ENCODE measurements around the gene NCKAP1.
A peak's percentile ranks its signal among the peaks of the same experiment; 100 is the strongest.
"Not testable (repeated sequence)": the region's sequence is repeated elsewhere in the genome, so short reads cannot be mapped to it uniquely, and the experiment has no call there.

The NCKAP1 gene

DNA sequence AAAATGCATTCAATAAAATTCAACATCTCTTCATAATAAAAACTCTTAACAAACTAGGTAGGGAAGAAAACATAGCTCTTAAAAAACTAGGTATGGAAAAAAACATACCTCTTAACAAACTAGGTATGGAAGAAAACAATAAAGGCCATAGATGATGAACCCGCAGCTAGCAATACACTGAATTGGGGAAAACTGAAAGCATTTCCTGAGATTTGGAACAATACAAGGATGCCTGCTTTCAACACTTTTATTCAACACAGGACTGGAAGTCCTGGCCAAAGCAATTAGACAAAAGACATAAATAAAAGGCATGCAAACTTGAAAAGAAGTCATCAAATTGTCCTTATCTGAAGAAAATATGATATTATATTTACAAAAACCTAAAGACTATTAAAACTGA, 67.8 kb downstream of the NCKAP1 start:
- no peak for DNase-seq
- intact Hi-C loops (cut with DNase I) = loop anchor here (10.0 kb wide), 1 partner anchor 206 kb away; no protein-coding TSS in a partner anchor

DNA sequence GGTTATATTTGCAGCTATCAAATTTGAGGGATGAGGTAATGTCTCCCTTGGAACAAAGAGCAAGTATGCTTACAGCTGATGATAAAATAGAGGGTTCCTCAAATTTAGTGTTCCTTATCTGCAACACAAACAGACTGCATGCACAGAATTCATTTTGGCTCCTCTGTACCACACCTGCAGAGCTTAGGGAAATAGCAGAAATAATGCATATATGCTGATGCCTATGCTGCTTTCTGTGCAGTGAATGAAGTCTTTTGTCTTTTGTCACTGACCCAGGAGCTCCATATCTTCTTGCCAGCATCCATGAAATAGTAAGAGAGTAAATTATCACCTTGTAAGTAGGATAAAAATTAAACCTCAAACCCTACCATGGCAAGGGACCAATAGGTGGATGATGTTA, 69.8 kb downstream of the NCKAP1 start:
- no peak for DNase-seq
- intact Hi-C loops (cut with DNase I) = no loop called here

- DNase-seq; intact Hi-C loops (cut with DNase I): not testable (repeated sequence)
These were observed 71.9 kb downstream of the NCKAP1 start for GRCh38 chr2:182966356-182966755.

DNA sequence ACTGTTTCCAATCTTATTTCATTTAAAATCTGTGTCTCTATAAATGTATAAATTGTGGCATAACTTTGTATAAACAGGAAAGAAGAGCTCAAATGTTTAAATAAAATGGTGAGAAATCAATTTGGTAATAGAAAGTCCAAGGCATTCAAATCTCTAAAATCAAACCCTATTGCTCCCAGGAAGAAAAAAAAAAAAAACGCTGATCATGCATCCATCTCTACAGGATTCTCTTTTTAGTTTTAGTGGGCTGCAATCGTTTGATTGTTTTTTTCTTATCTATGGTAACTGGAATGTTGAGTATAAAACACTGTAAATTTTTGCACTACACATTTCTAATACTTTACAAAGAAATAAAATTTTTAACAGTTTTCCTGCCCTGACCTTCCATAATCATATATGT, 75.6 kb downstream of the NCKAP1 start:
- DNase-seq = no peak
- intact Hi-C loops (cut with DNase I) = no loop called here

GRCh38 chr2:182960869-182961268, 77.4 kb downstream of the NCKAP1 start:
- intact Hi-C loops (cut with DNase I); DNase-seq: not testable (repeated sequence)

GRCh38 chr2:182954789-182955188, 83.5 kb downstream of the NCKAP1 start:
- intact Hi-C loops (cut with DNase I) = no loop called here
- no peak for DNase-seq

DNA sequence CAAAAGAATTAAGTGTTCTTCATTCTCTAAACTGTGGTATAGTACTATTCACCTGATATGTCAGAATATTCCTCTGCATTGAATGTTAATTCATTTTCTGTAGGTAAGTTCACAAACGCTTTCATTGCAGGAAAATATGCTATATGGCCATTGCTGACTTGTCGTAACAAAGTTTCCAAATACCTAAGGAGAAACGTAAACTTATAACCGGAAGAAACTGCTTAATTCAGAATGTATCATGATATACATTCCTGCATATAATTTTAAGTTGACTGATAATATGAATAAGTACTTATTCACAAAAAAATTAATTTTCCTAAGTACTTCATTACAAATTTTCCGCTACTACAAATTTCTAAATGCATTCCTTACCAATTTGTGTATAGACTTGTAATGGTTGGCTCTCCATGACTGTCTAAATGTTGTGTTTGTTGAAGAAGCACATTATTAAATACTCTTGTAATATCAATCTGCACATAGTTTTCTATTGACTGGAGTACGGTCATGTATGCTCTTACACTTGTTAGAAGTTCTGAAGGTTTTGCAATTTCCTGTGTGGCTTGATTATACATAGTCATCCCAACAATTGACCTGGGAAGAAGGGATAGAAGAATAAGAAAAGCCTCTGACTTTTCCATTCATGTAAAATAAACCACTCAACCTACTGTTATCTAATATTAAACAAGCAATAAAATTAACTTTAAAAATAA, 85.4 kb downstream of the NCKAP1 start:
- intact Hi-C loops (cut with DNase I) = no loop called here
- DNase-seq = no peak

GRCh38 chr2:182951948-182952663, 86.2 kb downstream of the NCKAP1 start:
- intact Hi-C loops (cut with DNase I) = no loop called here
- DNase-seq = no peak

GRCh38 chr2:182950546-182950945, 87.7 kb downstream of the NCKAP1 start:
- DNase-seq = no peak
- intact Hi-C loops (cut with DNase I) = no loop called here

DNA sequence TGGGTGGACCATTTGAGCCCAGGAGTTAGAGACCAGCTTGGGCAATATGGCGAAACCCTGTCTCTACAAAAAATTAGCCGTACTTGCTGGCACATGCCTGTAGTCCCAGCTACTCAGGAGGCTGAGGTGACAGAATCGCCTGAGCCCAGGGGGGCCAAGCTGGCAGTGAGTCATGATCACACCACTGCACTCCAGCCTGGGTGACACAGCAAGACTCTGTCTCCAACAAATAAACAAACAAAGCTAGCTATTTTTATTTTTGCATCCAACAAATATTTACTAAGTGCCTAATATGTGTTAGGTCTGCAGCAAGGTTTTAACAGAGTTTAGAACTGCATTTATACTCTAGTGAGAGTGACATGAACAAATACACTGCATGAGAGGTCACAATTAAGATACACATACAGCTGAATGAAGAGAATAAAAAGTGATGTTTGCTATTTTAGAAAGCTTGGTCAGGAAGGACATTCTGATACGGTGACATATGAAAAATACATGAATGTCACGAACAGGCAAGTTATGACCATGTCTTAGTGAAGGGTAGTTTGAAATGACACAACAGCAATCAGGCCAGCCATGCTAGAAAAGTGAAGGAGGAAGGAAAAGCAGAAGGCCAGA, 88.6 kb downstream of the NCKAP1 start:
- intact Hi-C loops (cut with DNase I) = no loop called here
- peak in 5 of 42 donors; percentile 11 to 49 (median 23) for DNase-seq

GRCh38 chr2:182949052-182949451, 89.2 kb downstream of the NCKAP1 start:
- intact Hi-C loops (cut with DNase I) = no loop called here
- no peak for DNase-seq

DNA sequence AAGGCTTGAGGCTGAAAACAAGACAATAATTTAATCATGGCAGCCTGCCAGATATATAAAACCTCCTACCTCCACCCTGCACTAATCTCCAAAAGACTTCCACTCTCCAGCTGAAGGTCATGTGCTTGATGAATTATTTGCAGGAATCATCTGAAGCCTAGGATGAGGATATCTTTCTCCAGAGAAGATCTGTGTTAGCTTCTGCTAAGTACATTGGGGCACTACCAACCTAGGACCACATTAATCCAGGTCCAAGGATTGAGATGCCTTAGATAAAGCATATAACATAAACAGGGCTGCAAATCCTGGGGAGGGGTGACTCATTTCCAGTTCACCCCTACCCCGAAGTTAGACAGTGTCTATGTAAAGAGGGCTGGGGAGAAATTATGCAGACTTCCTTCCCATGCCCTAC, 91.3 kb downstream of the NCKAP1 start:
- intact Hi-C loops (cut with DNase I) = no loop called here

GRCh38 chr2:182943339-182943738, 94.9 kb downstream of the NCKAP1 start:
- no peak for DNase-seq
- intact Hi-C loops (cut with DNase I) = no loop called here

More for the DNA sequence above, 91.3 kb downstream of the NCKAP1 start:
- no peak for DNase-seq

- no peak for DNase-seq
- intact Hi-C loops (cut with DNase I) = no loop called here
These were observed 95.5 kb downstream of the NCKAP1 start for GRCh38 chr2:182942756-182943155.

GRCh38 chr2:182941919-182942318, 96.3 kb downstream of the NCKAP1 start:
- no peak for DNase-seq
- intact Hi-C loops (cut with DNase I) = no loop called here

- no peak for DNase-seq
- intact Hi-C loops (cut with DNase I) = no loop called here
These were observed 97.0 kb downstream of the NCKAP1 start for GRCh38 chr2:182941121-182941722.

DNA sequence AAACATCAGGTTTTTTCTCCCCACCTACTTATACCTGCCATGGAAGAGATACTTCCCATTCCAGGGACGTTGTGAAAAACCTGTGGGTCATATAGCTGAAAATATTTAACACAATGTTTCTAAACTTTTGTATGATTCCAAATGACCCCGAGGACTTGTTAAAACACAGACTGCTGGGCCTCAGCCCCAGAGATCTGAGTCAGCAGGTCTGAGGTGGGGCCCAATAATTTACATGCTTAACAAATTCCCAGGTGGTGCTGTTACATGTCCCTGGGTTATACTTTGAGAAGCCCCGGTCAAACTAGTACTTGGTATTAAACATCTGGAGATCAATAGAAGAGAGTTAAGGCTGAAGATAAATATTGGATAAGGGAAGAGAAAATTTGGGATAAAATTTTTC, 100.4 kb downstream of the NCKAP1 start:
- intact Hi-C loops (cut with DNase I) = no loop called here
- DNase-seq = no peak

DNA sequence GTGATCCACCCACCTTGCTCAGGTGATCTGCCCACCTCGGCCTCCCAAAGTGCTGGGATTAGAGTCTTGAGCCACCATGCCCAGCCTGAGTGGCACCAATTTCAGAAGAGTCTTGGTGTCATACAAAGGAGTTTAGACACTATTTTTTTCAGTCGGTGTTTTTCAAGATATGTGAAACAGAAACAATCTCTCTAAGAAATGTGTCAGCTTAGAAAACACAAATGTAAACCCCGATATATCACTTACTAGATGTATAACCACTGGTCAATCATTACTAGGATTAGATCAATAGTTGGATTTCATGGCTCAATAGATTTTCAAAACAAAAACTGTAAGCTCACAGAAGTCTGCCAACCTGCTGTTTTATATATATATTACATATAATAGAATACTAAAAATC, 104.6 kb downstream of the NCKAP1 start:
- intact Hi-C loops (cut with DNase I) = no loop called here
- no peak for DNase-seq

DNA sequence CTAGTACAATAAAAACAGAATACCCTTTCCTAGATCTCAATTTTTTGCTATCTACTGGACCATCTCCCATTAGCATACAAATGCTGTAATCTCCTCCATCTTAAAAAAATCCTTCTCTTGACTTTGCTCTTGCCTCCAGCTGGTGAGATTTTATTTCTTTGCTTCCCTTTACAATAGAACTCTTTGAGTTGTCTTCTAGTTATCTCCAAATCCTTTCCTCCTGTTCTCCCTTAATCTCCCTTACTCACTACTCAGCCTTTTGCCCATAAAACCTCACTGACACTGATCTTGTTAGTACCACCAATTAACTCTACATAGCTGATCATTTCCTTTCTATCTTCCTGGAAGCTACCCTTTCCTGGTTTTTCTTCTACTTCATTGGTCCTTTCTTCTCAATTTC, 108.3 kb downstream of the NCKAP1 start:
- intact Hi-C loops (cut with DNase I) = no loop called here
- DNase-seq = no peak

- peak in 9 of 42 donors; percentile 15 to 61 (median 34) for DNase-seq
- intact Hi-C loops (cut with DNase I) = no loop called here
These were observed 114.0 kb downstream of the NCKAP1 start for GRCh38 chr2:182924306-182924705.
